HEK293T (cell line): ENCODE measurements around the gene TRERF1.

Experiments
- CTCF ChIA-PET: fragments of 350-600 bp; formaldehyde crosslinking; extraction: SDS; loops from one replicate; lab custom pipeline; 2021; ENCODE audit warnings: antibody characterized with exemption, inconsistent platforms; lab: Yijun Ruan, JAX
- POLR2A ChIA-PET: fragments of 350-600 bp; formaldehyde crosslinking; extraction: SDS; loops from one replicate; lab custom pipeline; 2020; ENCODE audit warnings: antibody characterized with exemption, inconsistent platforms; lab: Yijun Ruan, JAX
- DNase-seq: peaks from one replicate; pipeline ENCODE4 v3.0.0; 2012; ENCODE audit warnings: mixed read lengths; ENCODE audit errors: extremely low spot score
- ARNT ChIP-seq: fragments of 450-650 bp; IDR thresholded peaks from 2 replicates; pipeline ENCODE4 v1.6.1; 2017; ENCODE audit warnings: mild to moderate bottlenecking
- BHLHE40 ChIP-seq: fragments of 450-650 bp; IDR thresholded peaks from 2 replicates; pipeline ENCODE4 v1.6.1; 2016; ENCODE audit warnings: mild to moderate bottlenecking, moderate library complexity, borderline replicate concordance
- CTBP1 ChIP-seq: fragments of 450-650 bp; IDR thresholded peaks from 2 replicates; pipeline ENCODE4 v1.6.1; 2016; ENCODE audit warnings: borderline replicate concordance
- ELF4 ChIP-seq: fragments of 450-650 bp; IDR thresholded peaks from 2 replicates; pipeline ENCODE4 v1.6.1; 2017; ENCODE audit warnings: antibody characterized with exemption
- FOXA1 ChIP-seq: fragments of 450-650 bp; IDR thresholded peaks from 2 replicates; pipeline ENCODE4 v1.6.1; 2016; ENCODE audit warnings: mild to moderate bottlenecking
- FOXK2 ChIP-seq: fragments of 450-650 bp; IDR thresholded peaks from 2 replicates; pipeline ENCODE4 v1.6.1; 2016; ENCODE audit warnings: mild to moderate bottlenecking
- FOXM1 ChIP-seq: fragments of 450-650 bp; IDR thresholded peaks from 2 replicates; pipeline ENCODE4 v1.6.1; 2017; ENCODE audit warnings: mild to moderate bottlenecking, borderline replicate concordance
- HDGF ChIP-seq: fragments of 450-650 bp; IDR thresholded peaks from 2 replicates; pipeline ENCODE4 v1.6.1; 2017; ENCODE audit warnings: antibody characterized with exemption, borderline replicate concordance
- L3MBTL2 ChIP-seq: fragments of 450-650 bp; conservative IDR thresholded peaks from 2 replicates; pipeline ENCODE4 v1.6.1; 2016; ENCODE audit warnings: mild to moderate bottlenecking
- LEF1 ChIP-seq: fragments of 450-650 bp; IDR thresholded peaks from 2 replicates; pipeline ENCODE4 v1.6.1; 2017; ENCODE audit warnings: mild to moderate bottlenecking, borderline replicate concordance
- NFRKB ChIP-seq: fragments of 450-650 bp; IDR thresholded peaks from 2 replicates; pipeline ENCODE4 v1.6.1; 2016; ENCODE audit warnings: mild to moderate bottlenecking, moderate library complexity
- PKNOX1 ChIP-seq: fragments of 450-650 bp; IDR thresholded peaks from 2 replicates; pipeline ENCODE4 v1.6.1; 2016
- SP1 ChIP-seq: fragments of 450-650 bp; IDR thresholded peaks from 2 replicates; pipeline ENCODE4 v1.6.1; 2017
- SUZ12 ChIP-seq: fragments of 450-650 bp; IDR thresholded peaks from 2 replicates; pipeline ENCODE4 v1.6.1; 2016; ENCODE audit warnings: mild to moderate bottlenecking
- TARDBP ChIP-seq: fragments of 450-650 bp; IDR thresholded peaks from 2 replicates; pipeline ENCODE4 v1.6.1; 2016
- ZNF384 ChIP-seq: fragments of 450-650 bp; IDR thresholded peaks from 2 replicates; pipeline ENCODE4 v1.6.1; 2016

TRERF1 gene

GRCh38 chr6:42459888-42460287 is 8.2 kb upstream of the TRERF1 start:
- ChIA-PET POLR2A (interaction anchor here (0.6 kb wide), 1 partner anchor 10 kb away, joined by 3 read pairs; no protein-coding TSS in a partner anchor), CTCF (interaction anchor here (0.8 to 1.7 kb wide), 2 partner anchors 10 to 88 kb away, joined by 6 to 7 read pairs; no protein-coding TSS in a partner anchor)
- TF ChIP-seq LEF1 (no peak), TARDBP (no peak), FOXM1 (no peak), ARNT (no peak), FOXA1 (no peak), SUZ12 (no peak), BHLHE40 (no peak), NFRKB (no peak), PKNOX1 (no peak), ZNF384 (no peak), SP1 (no peak), CTBP1 (no peak), HDGF (no peak), ELF4 (no peak), FOXK2 (no peak)
- no peak for DNase-seq

GRCh38 chr6:42454428-42454791 is 2.7 kb upstream of the TRERF1 start:
- ChIA-PET POLR2A (interaction anchor here (1.2 to 2.9 kb wide), 4 partner anchors 12 to 193 kb away, joined by 4 to 27 read pairs (median 10); no protein-coding TSS in a partner anchor), CTCF (interaction anchor here (2.3 kb wide), 1 partner anchor 93 kb away, joined by 11 read pairs; no protein-coding TSS in a partner anchor)
- peak; percentile 20 for DNase-seq
- TF ChIP-seq BHLHE40 (no peak), SUZ12 (no peak), FOXA1 (no peak), ZNF384 (no peak), PKNOX1 (no peak), ARNT (no peak), FOXK2 (no peak)

GRCh38 chr6:42453654-42454427 is 2.1 kb upstream of the TRERF1 start:
- TF ChIP-seq FOXK2 (no peak), PKNOX1 (no peak), FOXA1 (no peak), L3MBTL2 (peak; percentile 68)
- DNase-seq = peak; percentile 37
- CTCF ChIA-PET = interaction anchor here (0.9 to 2.3 kb wide), 4 partner anchors 55 to 194 kb away, joined by 3 to 11 read pairs (median 3); no protein-coding TSS in a partner anchor
- POLR2A ChIA-PET = interaction anchor here (0.8 to 3.9 kb wide), 17 partner anchors 11 to 237 kb away, joined by 3 to 27 read pairs (median 4); partner anchors contain the start of genes MRPS10 and UBR2

- no peak for TF ChIP-seq FOXK2
- TF ChIP-seq ARNT = no peak
- TF ChIP-seq ZNF384 = no peak
- no peak for TF ChIP-seq CTBP1
- no peak for TF ChIP-seq TARDBP
- TF ChIP-seq SUZ12 = no peak
- TF ChIP-seq ELF4 = no peak
- TF ChIP-seq FOXM1 = no peak
- TF ChIP-seq LEF1 = no peak
- no peak for TF ChIP-seq BHLHE40
- no peak for TF ChIP-seq HDGF
- TF ChIP-seq L3MBTL2 = no peak
- no peak for TF ChIP-seq PKNOX1
- no peak for TF ChIP-seq SP1
- TF ChIP-seq NFRKB = no peak
- TF ChIP-seq FOXA1 = no peak
- POLR2A ChIA-PET = interaction anchor here (0.8 to 3.9 kb wide), 16 partner anchors 11 to 236 kb away, joined by 3 to 27 read pairs (median 4); partner anchors contain the start of genes MRPS10 and UBR2
- DNase-seq = peak; percentile 85
- CTCF ChIA-PET = interaction anchor here (0.9 to 2.3 kb wide), 4 partner anchors 56 to 193 kb away, joined by 3 to 11 read pairs (median 3); no protein-coding TSS in a partner anchor
Measured at GRCh38 chr6:42453031-42453653, 1.4 kb upstream of the TRERF1 start.
